HG02759 (cell line): ENCODE results near the gene VWA3A.
"Not testable (repeated sequence)": the region's sequence is repeated elsewhere in the genome, so short reads cannot be mapped to it uniquely, and the experiment has no call there.

Experiments
- ATAC-seq: cut with Tn5 transposase; IDR thresholded peaks from one replicate; pipeline ENCODE4 v1.9.1; 2021; ENCODE audit warnings: mild to moderate bottlenecking, moderate library complexity; ENCODE audit not compliant: unreplicated experiment

The VWA3A gene

DNA sequence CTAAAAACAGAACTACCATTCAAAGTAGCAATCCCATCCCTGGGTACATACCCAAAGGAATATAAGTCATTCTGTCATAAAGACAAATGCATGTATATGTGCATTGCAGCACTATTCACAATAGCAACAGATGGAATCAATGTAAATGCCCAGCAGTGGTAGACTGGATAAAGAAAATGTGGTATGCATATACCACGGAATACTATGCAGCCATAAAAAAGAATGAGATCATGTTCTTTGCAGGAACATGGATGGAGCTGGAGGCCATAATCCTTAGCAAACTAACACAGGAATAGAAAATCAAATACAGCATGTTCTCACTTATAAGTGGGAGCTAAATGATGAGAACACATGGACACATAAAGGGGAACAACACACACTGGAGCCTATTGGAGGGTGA lies 36.2 kb downstream of the VWA3A start:
- ATAC-seq: not testable (repeated sequence)

DNA sequence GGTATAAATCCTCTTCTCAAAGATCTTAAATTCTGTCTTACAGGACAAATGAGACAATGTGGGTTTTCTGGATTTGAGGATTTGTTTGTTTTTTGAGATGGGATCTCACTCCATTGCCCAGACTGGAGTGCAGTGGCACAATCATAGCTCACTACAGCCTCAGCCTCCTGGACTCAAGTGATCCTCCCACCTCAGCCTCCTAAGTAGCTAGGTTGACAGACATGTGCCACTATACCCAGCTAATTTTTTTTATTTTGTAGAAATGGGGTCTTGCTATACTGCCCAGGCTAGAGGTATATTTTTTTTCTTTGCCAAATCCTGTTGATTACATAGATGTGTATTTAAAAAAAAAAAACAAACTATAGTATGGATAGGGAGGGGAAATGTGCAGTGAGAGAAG lies 38.2 kb downstream of the VWA3A start:
- no peak for ATAC-seq

DNA sequence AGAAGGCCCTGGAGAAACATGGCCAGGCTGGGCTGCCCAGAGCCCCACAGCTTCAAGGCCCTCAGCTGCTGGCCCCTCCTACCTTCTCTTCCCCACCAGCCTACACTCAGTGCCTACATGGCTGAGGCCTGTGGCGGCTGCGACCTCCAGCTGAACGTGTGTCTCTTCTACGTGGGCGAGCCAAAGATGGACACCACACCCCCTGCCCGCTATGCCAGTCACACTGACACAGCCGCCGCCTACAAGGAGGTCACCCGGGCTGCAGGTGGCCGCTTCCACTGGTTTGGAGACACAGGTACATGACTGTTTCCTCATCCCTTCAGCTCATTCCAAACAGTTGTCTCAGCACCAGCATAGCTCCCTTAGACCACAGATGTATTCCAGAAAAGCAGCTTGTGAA lies 40.5 kb downstream of the VWA3A start:
- ATAC-seq: no peak

DNA sequence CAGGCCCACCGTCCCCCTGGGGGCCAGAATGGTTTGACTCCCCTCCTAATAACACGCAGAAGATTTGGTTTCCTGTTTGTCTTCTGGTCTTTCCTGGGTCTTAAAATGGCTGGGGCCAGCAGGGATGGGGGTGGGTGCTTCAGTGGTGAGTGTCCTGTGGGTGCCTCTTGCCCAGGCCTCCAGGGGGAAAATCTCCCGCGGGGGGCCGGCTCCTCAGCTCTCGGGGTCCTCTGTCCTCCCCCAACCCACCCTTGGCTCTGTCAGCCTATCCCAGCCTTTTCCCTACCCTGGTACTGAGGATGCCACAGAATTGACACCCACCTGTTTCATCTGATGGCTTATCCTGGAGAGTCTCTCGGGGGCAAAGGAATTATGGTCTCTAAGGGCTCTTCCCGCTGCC lies 46.1 kb downstream of the VWA3A start:
- ATAC-seq: no peak

DNA sequence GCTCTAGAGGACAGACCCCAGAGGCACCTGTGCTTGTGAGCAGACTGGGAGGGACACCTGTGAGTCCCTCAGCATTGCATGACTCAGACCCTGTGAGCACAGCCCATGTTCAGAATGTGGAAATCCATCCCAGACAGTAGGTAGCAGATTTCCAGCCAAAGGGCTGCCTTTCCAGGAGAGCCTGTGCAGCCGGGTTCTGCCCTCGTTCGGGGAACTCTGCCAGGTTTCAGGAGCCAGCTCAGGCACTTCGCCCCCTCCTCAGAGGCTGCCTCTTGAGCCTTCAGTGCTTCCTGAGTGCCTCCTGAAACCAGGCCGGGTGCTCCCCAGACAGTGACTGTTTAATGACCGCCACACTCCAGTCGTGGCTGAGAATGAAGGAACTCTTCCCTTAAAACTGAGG lies 46.7 kb downstream of the VWA3A start:
- no peak for ATAC-seq

DNA sequence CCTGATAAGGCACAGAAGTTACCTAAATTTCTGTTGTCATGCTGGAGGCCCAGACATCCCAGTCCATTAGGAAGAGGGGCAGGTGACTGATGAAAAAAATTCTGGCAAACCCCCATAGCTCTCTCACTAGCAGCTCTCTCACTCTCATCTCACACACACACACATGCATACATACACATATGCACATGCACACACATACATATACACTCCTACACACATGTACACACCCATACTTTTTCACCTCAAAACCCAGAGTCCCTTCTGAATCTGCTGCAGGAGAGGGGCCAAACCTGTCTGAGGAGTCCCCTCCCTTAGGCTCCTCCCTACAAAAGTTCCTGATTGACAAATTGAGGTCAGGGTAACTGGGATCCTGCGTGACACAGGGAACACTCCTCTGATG lies 47.4 kb downstream of the VWA3A start:
- no peak for ATAC-seq

DNA sequence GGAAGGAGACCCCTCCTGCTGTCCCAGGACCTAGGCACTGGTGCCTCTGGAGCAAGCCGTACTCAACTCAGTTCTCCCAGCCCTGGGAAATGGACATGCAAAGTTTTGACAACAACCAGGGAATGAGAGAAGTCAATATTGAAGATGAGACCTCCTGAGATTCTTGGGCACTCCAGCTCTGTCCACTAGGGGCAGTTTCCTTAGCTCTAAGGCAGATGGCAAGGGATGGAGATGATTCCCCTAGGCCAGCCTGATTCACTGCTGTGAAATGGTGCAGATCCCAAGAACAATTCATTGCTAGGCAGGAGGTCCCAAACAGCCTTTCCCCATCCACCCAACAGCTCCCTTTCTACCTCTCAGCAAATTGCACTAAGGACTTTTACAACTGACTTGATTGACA lies 49.4 kb downstream of the VWA3A start:
- no peak for ATAC-seq

DNA sequence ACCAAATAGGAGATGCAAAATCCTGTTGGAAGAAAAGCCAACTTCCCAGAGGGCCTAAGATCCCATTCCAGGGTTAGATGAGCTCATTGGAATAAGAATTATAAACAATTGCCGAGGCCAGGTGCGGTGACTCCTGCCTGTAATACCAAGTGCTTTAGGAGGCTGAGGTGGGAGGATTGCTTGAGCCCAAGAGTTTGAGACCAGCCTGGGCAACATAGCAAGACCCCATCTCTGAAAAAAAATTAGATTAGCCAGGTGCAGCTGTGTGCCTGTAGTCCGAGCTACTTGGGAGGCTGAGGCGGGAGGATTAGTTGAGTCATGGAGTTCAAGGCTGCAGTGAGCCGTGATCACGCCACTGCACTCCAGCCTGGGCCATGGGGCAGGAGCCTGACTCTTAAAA lies 52.2 kb downstream of the VWA3A start:
- ATAC-seq: no peak

DNA sequence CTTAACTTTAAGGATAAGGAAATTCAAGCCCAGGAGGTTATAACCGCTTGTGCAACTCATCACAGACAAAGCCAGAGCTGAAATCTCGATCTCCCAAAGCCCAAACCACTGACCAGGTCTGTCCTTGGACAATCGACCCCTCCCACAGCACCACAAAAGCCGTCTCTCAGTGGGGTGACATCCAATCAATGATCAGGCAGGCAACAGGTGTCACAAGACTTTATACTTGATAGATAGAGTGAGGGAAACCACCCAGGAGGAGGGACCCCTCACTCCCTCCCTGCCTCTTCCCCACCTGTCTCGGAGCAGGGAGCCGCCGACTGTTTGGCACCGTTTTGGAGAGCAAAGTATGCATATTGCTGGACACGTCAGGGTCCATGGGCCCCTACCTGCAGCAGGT lies 55.5 kb downstream of the VWA3A start:
- ATAC-seq: no peak

DNA sequence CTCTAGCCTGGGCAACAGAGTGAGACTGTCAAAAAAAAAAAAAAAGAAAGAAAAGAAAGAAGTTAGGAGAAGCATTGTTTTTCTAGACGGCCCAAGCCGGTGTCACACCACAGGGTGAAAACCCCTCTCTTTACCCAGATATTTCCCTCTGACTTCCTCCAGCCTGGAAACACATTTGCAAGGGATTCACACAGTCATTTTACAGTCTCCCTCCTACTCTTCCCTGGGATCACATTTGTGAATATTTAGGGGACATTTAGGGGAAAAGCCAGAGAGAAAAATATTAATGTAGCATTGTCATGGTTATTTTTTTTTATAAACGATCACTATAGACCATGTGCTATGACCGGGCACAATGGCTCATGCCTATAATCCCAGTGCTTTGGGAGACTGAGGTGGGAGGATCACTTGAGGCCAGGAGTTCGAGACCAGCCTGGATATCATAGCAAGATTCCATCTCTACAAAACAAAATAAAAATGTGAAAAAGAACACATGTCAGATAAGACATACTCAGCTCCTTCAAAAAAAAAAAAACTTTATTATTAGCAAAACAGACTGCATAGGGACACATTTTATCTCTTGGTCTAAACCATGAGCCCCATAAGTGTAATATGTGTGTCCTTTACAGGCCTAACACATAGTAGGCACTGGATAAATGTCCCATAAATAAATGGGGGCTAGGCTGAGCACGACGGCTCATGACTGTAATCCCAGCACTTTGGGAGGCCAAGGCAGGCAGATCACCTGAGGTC lies 59.1 kb downstream of the VWA3A start:
- ATAC-seq: no peak

DNA sequence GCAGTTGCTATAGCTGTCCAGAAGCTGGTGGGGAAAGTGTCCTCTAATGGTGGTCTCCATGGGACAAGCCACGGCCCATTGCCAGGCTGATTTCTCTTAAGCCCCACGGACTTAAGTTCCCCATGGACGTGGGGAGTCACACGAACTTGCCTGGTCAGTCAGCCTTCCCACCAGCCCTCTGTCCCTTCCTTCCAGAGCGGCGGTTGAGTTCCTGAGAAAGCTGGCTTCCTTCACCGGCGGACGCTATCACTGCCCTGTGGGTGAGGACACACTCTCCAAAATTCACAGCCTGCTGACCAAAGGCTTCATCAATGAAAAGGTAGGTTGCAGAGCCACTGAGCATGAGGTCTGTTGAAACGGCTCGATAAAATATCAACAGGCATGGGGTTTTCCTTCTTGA lies 60.0 kb downstream of the VWA3A start:
- no peak for ATAC-seq

DNA sequence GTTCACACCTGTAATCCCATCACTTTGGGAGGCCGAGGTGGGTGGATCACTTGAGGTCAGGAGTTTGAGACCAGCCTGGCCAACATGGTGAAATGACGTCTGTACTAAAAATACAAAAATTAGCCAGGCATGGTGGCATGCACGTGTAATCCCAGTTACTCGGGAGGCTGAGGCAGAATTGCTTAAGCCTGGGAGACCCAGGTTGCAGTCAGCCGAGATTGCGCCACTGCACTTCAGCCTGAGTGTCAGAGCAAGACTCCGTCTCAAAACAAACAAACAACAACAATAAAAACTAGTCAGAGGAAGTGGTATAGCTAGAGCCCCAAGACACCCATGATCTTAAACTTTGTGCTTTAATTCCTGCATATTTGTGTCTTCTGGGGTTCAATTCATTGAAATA lies 60.7 kb downstream of the VWA3A start:
- not testable (repeated sequence) for ATAC-seq

DNA sequence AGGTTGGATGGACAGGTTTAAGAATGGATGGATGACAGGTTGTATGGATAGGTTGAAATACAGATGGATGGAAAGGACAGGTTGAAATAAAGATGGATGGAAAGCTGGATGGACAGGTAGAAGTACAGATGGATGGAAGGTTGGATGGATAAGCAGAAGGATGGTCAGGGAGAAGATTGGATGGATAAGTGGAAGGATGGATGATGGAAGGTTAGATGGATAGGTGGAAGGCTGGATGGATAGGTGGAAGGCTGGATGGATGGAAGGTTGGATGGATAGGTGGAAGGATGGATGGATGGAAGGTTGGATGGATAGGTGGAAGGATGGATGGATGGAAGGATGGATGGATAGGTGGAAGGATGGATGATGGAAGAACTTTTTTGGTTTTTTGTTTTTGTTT lies 69.1 kb downstream of the VWA3A start:
- ATAC-seq: no peak

DNA sequence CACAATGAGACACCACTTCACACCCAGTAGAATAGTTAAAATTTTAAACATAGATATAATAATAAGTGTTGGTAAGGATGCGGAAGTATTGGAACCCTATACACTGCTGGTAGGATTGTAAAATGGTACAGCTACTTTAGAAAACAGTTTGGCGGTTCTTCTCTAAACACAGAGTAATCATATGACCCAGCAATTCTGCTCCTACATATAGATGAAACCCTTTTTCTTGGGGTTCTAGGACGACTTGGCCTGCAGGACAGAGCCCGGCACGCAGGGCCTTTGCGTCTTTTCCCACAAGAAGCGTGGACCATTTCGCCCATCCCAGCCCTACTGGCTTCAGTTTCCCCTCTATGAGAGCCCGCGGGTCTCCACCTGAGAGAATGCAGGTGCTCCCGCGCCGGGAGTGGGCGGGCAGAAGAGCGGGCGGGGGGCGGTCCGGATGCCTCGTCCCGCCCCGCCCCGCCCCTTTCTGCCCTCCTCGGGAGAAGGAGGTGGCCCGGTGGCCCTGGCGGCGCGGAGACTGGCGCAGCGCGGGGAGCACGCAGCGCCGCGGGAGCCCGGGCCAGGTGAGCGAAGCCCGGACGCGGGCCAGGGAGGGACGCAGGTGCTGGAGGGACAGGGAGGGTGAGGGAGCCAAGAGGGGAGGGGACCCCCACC lies 69.8 kb downstream of the VWA3A start, which contains the start of gene SDR42E2:
SDR42E2 (plus strand) TSS at position 508 of the 657 bp plus-strand sequence. CDS start 3,077 bp downstream, outside the sequence.
- ATAC-seq: no peak

DNA sequence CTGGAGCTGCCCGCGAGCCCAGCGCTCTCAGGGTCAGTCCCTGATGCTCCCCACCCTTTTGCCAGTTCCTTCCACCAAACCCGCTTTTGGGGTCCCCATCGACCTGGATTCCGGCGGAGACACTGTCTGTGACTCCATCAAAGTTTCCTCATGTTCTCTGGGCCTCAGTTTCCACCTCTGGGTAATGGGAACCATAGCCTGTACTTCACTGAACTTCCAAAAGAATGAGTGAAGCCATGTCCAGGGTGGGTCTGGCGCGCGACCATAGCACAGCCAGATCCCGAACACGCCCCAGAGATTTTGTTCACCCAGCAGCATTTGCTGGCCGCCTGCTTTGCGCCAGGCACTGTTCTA lies 70.3 kb downstream of the VWA3A start:
- no peak for ATAC-seq

DNA sequence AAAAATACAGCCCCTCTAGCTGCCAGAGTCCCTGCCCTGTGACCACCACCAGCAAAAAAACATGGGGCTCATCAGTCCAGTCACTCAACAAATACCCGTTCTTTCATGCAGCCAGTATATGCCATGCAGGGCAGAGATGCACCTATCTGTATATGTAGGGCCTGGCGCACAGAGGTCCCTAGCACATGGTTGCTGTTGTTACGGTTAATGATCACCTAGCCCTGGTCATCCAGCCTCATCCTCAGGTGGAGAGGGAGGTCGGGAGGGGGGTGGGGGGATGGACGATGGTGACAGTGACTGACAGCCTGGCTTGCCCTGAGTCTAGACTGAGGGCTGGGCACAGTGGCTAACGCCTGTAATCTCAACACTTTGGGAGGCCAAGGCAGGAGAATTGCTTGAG lies 71.5 kb downstream of the VWA3A start:
- no peak for ATAC-seq

DNA sequence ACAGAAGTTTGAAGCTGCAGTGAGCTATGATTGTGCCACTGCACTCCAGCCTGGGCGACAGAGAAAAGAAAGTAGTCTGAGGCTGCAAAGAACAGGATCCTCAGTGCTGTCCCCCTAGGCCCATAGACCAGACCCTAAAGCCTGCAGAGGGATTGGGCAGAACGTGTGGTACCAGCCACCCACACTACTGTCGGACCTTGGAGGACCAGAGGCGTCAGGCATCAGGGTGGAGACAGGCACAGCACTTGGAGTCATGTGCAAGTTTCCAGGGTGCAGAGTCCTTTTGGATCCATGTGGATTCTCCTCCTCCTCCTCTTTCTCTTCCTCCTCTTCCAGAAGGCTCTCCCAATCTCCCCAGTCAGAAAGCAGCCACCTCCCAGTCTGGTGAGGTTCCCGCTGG lies 72.1 kb downstream of the VWA3A start:
- ATAC-seq: no peak

DNA sequence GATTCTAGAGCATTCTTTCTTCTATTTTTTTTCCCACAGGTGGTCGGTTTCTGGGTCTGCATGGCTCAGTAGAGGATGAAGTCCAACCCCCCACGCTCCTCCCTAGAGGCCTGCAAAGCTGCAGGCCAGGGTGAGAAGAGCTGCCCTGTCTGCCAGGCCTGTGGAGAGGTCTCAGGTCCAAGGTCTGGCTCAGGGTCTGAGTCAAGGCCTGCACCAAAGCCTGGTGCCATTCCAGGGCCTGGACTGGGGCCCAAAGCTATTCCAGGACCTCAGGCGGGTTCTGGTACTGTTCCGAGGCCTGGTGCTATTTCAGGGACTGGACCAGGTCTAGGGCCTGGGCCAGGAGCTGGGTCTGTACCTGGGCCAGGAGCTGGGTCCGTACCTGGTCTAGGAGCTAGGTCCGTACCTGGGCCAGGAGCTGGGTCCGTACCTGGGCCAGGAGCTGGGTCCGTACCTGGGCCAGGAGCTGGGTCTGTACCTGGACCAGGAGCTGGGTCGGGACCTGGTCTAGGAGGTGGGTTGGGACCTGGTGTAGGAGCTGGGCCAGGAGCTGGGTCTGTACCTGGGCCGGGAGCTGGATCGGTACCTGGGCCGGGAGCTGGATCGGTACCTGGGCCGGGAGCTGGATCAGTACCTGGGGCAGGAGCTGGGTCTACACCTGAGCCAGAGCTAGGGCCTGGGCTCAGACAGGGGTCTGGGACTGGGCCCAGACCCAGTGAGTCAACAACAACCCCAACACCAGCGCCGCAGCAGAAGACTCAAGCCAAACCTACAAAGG lies 73.4 kb downstream of the VWA3A start:
- no peak for ATAC-seq

DNA sequence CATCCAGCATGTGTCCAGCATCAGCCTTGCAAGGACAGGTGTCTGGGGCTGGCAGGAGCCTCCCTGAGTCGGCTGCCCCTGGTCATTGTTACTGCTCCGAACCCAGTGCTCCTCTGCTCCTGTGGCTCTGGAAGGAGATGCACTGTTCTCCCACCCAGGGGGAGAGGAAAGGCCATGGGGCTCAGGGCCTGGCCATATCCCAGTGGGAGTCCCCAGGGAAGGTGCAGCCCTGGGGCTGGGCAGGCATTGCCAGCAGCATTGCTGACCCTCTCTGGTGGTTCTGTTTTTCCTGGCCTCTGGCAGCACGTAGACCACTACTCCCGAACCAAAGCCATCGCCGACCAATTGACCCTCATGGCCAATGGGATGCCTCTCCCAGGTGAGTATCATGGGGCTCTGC lies 79.6 kb downstream of the VWA3A start:
- no peak for ATAC-seq

DNA sequence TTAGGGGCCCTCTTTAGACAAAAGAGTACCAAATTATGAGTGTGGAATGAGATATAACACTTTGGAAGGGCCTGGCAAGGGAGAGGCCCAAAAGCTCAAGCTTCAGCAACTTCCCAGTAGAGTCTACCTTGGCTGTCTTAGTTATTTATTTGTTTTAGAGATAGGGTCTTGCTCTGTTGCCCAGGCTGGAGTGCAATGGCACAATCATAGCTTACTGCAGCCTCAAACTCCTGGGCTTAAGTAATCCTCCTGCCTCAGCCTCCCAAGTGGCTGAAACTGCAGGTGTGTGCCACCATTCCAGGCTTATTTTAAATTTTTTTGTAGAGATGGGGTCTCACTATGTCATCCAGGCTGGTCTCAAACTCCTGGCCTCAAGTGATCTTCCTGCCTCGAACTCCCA lies 80.3 kb downstream of the VWA3A start:
- not testable (repeated sequence) for ATAC-seq

DNA sequence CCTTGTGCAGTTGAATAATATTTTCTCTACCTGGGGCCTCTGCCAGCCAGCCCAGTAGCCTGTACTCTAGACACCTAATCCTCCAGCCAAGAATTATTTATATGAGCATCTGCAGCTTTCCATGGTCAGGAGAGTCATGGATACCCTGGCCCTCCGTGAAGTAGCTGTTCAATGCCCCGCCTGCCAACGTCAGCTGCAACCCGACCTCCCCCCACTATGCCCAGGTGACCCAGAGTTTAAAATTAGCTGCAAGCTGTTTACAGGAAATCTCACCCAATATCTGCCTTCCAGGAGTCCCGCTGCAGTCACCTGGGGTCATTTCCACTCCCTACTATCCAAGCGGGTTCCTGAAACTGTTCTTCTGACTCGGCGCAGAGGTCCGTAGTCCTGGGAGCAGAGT lies 82.3 kb downstream of the VWA3A start:
- no peak for ATAC-seq
